H9 (cell line): ENCODE results near the gene CTIF. TPM values are rescaled to one million over a fixed set of nuclear protein-coding genes. Genes with fewer than 3 reads are reported as not detected.
A peak's percentile ranks its signal among the peaks of the same experiment; 100 is the strongest.

Experiments
- DNase-seq: peaks from one replicate; pipeline ENCODE4 v3.0.0-alpha.2; 2017
- H2AFZ ChIP-seq: one replicate; pipeline ENCODE4 v1.6.1; 2013; ENCODE audit warnings: mild to moderate bottlenecking, low read length, control low read depth, moderate library complexity
- H2AK5ac ChIP-seq: 2 replicates; pipeline ENCODE4 v1.6.1; 2013; ENCODE audit warnings: low read length, control low read depth, mixed read lengths; ENCODE audit not compliant: insufficient read length
- H2BK120ac ChIP-seq: one replicate; pipeline ENCODE4 v1.6.1; 2013; ENCODE audit warnings: low read depth, mild to moderate bottlenecking, low read length, control low read depth, inconsistent platforms; ENCODE audit not compliant: poor library complexity, severe bottlenecking
- H2BK12ac ChIP-seq: 2 replicates; pipeline ENCODE4 v1.6.1; 2013; ENCODE audit warnings: low read length, control low read depth, mixed read lengths, low read depth; ENCODE audit not compliant: insufficient read length
- H2BK15ac ChIP-seq: 2 replicates; pipeline ENCODE4 v1.6.1; 2013; ENCODE audit warnings: low read depth, low read length, control low read depth
- H2BK20ac ChIP-seq: one replicate; pipeline ENCODE4 v1.6.1; 2013; ENCODE audit warnings: low read depth, mild to moderate bottlenecking, low read length, control low read depth, inconsistent platforms; ENCODE audit not compliant: poor library complexity, severe bottlenecking
- H2BK5ac ChIP-seq: 2 replicates; pipeline ENCODE4 v1.6.1; 2013; ENCODE audit warnings: low read length, control low read depth, mixed read lengths; ENCODE audit not compliant: insufficient read length
- H3K14ac ChIP-seq: 2 replicates; pipeline ENCODE4 v1.6.1; 2013; ENCODE audit warnings: low read length, control low read depth; ENCODE audit not compliant: insufficient read depth
- H3K18ac ChIP-seq: 2 replicates; pipeline ENCODE4 v1.6.1; 2013; ENCODE audit warnings: low read depth, mild to moderate bottlenecking, mixed read lengths, low read length, control low read depth; ENCODE audit not compliant: insufficient read length
- H3K23ac ChIP-seq: 2 replicates; pipeline ENCODE4 v1.6.1; 2013; ENCODE audit warnings: low read length, control low read depth, mixed read lengths, low read depth; ENCODE audit not compliant: insufficient read length
- H3K23me2 ChIP-seq: 2 replicates; pipeline ENCODE4 v1.6.1; 2013; ENCODE audit warnings: low read depth, mild to moderate bottlenecking, mixed read lengths, low read length, control low read depth; ENCODE audit not compliant: insufficient read length, poor library complexity, severe bottlenecking
- H3K27ac ChIP-seq: 2 replicates; pipeline ENCODE4 v1.5.1; 2013; ENCODE audit warnings: low read length, control low read depth, mixed read lengths, low read depth; ENCODE audit not compliant: insufficient read length
- H3K27me3 ChIP-seq: 2 replicates; pipeline ENCODE4 v1.6.1; 2013; ENCODE audit warnings: low read length, control low read depth, inconsistent platforms; ENCODE audit not compliant: insufficient read depth
- H3K4ac ChIP-seq: 2 replicates; pipeline ENCODE4 v1.6.1; 2013; ENCODE audit warnings: low read depth, mild to moderate bottlenecking, control low read depth, inconsistent platforms, low read length, moderate library complexity
- H3K4me1 ChIP-seq: 2 replicates; pipeline ENCODE4 v1.6.1; 2013; ENCODE audit warnings: low read length, control low read depth, inconsistent platforms; ENCODE audit not compliant: insufficient read depth
- H3K4me2 ChIP-seq: 2 replicates; pipeline ENCODE4 v1.6.1; 2013; ENCODE audit warnings: low read length, control low read depth, mixed read lengths; ENCODE audit not compliant: insufficient read length, insufficient read depth
- H3K56ac ChIP-seq: 2 replicates; pipeline ENCODE4 v1.6.1; 2013; ENCODE audit warnings: low read depth, mild to moderate bottlenecking, mixed read lengths, low read length, control low read depth; ENCODE audit not compliant: insufficient read length
- H3K79me1 ChIP-seq: 2 replicates; pipeline ENCODE4 v1.6.1; 2013; ENCODE audit warnings: low read depth, mild to moderate bottlenecking, moderate library complexity, low read length, control low read depth, inconsistent platforms; ENCODE audit not compliant: insufficient read depth, poor library complexity, severe bottlenecking
- H3K79me2 ChIP-seq: 2 replicates; pipeline ENCODE4 v1.6.1; 2013; ENCODE audit warnings: low read length, control low read depth, inconsistent platforms; ENCODE audit not compliant: insufficient read depth
- H3K9ac ChIP-seq: 2 replicates; pipeline ENCODE4 v1.6.1; 2013; ENCODE audit warnings: low read length, control low read depth, mixed read lengths; ENCODE audit not compliant: insufficient read length; ENCODE audit errors: extremely low read depth
- H3K9me3 ChIP-seq: one replicate; pipeline ENCODE4 v1.6.1; 2013; ENCODE audit warnings: low read depth, low read length, inconsistent platforms; ENCODE audit not compliant: control insufficient read depth
- H3T11ph ChIP-seq: one replicate; pipeline ENCODE4 v1.6.1; 2013; ENCODE audit warnings: mild to moderate bottlenecking, low read length, control low read depth, inconsistent platforms
- H4K20me1 ChIP-seq: one replicate; pipeline ENCODE4 v1.6.1; 2013; ENCODE audit not compliant: control insufficient read depth, insufficient read length, insufficient read depth
- H4K5ac ChIP-seq: 2 replicates; pipeline ENCODE4 v1.6.1; 2013; ENCODE audit warnings: low read depth, mild to moderate bottlenecking, mixed read lengths, low read length, control low read depth; ENCODE audit not compliant: insufficient read length
- H4K8ac ChIP-seq: replicated peaks from 2 replicates; pipeline ENCODE4 v1.6.1; 2013; ENCODE audit warnings: low read length, control low read depth, mixed read lengths, low read depth; ENCODE audit not compliant: insufficient read length
- H4K91ac ChIP-seq: 2 replicates; pipeline ENCODE4 v1.6.1; 2013; ENCODE audit warnings: low read depth, mild to moderate bottlenecking, moderate library complexity, mixed read lengths, low read length, control low read depth; ENCODE audit not compliant: insufficient read length
- H3K27ac Mint-ChIP-seq, 3 experiments: 2 replicates in 2 of 3; 3 replicates in 1 of 3; pipeline ENCODE4 v1.8.0; 2020 to 2021; ENCODE audit warnings: mixed read lengths in 3 of 3, mild to moderate bottlenecking in 1 of 3, moderate library complexity in 1 of 3
- H3K27me3 Mint-ChIP-seq: 2 replicates; pipeline ENCODE4 v1.8.0; 2021; ENCODE audit warnings: low read depth, mild to moderate bottlenecking, moderate library complexity, mixed read lengths
- H3K36me3 Mint-ChIP-seq, 3 experiments: 2 replicates in 2 of 3; 3 replicates in 1 of 3; pipeline ENCODE4 v1.8.0; 2020 to 2021; ENCODE audit warnings: low read depth in 3 of 3, mixed read lengths in 3 of 3; ENCODE audit not compliant: insufficient read depth in 1 of 3
- H3K4me1 Mint-ChIP-seq, 2 experiments: 2 replicates each; pipeline ENCODE4 v1.8.0; 2020; ENCODE audit warnings: mixed read lengths in 2 of 2
- H3K4me3 Mint-ChIP-seq, 2 experiments: 2 replicates in 1 of 2; 3 replicates in 1 of 2; pipeline ENCODE4 v1.8.0; 2020 to 2021; ENCODE audit warnings: mild to moderate bottlenecking in 2 of 2, mixed read lengths in 2 of 2, moderate library complexity in 1 of 2
- H3K9me3 Mint-ChIP-seq, 2 experiments: 2 replicates in 1 of 2; 3 replicates in 1 of 2; pipeline ENCODE4 v1.8.0; 2020; ENCODE audit warnings: mild to moderate bottlenecking in 2 of 2, mixed read lengths in 2 of 2, moderate library complexity in 1 of 2
- CTCF ChIP-seq: fragments of 200-600 bp; sonication (generic); conservative IDR thresholded peaks from 3 replicates; pipeline ENCODE4 v1.8.0; 2021; ENCODE audit warnings: antibody characterized with exemption, mild to moderate bottlenecking
- WGBS: extraction: QIAGEN DNeasy Blood & Tissue Kit; methylation state at CpG from one replicate; pipeline ENCODE4 v1.1.7; 2013; ENCODE audit warnings: missing lambda C conversion rate, low lambda C conversion rate, mixed read lengths; ENCODE audit not compliant: insufficient read length; ENCODE audit errors: extremely low coverage; 5-methylcytosine and 5-hydroxymethylcytosine counted together
- total RNA-seq: library from RNA; stranded (reverse); gene quantifications from 2 replicates; pipeline ENCODE4 v1.2.1, GENCODE V29; 2021

The CTIF gene
- total RNA-seq, 1 experiment from 2014 or later, result 15.8 TPM

- Histone ChIP-seq H3K4me2 (no peak overlapping the region), H4K20me1 (no peaks in the 10 kb centered on the region), H2BK120ac (no peak overlapping the region), H3K23ac (no peak overlapping the region), H2BK12ac (no peak overlapping the region), H3K9me3 (no peaks in the 10 kb centered on the region), H2BK20ac (no peak overlapping the region), H3K4me1 (no peaks in the 10 kb centered on the region), H3K27ac (no peak overlapping the region), H3K56ac (no peak overlapping the region), H4K8ac (no peak overlapping the region), H2AK5ac (no peak overlapping the region), H4K91ac (no peak overlapping the region), H3K27me3 (no peaks in the 10 kb centered on the region), H3T11ph (no peak overlapping the region), H3K14ac (no peak overlapping the region), H3K4ac (no peak overlapping the region), H3K79me2 (no peaks in the 10 kb centered on the region), H3K18ac (no peak overlapping the region), H3K79me1 (no peaks in the 10 kb centered on the region), H2BK5ac (no peak overlapping the region), H4K5ac (no peak overlapping the region), H3K9ac (no peak overlapping the region), H3K23me2 (no peaks in the 10 kb centered on the region), H2BK15ac (no peak overlapping the region), H2AFZ (no peak overlapping the region)
- no CpG with 5 or more reads among the region's 6 CpGs for WGBS
- Mint-ChIP-seq H3K4me1 (peaks cover 14 to 34% of the 10 kb centered on the region in 2 experiments), H3K4me3 (no peak overlapping the region), H3K27ac (peak overlapping the region in 1 of 3 experiments; percentile 35; a peak in 1 of 7 replicates), H3K9me3 (no peaks in the 10 kb centered on the region), H3K27me3 (no peaks in the 10 kb centered on the region; the same call in 1 of the 2 replicates), H3K36me3 (peaks cover 0 to 2% (median 0%) of the 10 kb centered on the region in 3 experiments; a peak in 3 of 7 replicates)
- no peak for TF ChIP-seq CTCF
- DNase-seq, result no peak
These were observed 237.8 kb downstream of the CTIF start for GRCh38 chr18:48776641-48777025.
